Uterus (tissue), 4 donors: ENCODE measurements around the gene LPAR1. TPM values are rescaled to one million over a fixed set of nuclear protein-coding genes. Genes with fewer than 3 reads are reported as not detected.

Experiments used
- DNase-seq, 2 donors: peaks; one replicate each; pipeline ENCODE4 v3.0.0-alpha.2; 2019 to 2020
- H3K27ac ChIP-seq, 2 donors: fragments of 200-600 bp; sonication (generic); 1 replicate in 1 of 2; 2 replicates in 1 of 2; pipeline ENCODE4 v1.5.1; 2016 to 2018
- H3K27me3 ChIP-seq, 2 donors: fragments of 200-600 bp; sonication (generic); one replicate each; pipeline ENCODE4 v1.5.1; 2018 to 2019; ENCODE audit warnings: control low read depth in 1 of 2
- H3K36me3 ChIP-seq, 2 donors: fragments of 200-600 bp; sonication (generic); one replicate each; pipeline ENCODE4 v1.5.1; 2019; ENCODE audit warnings: control low read depth in 1 of 2
- H3K4me1 ChIP-seq, 2 donors: fragments of 200-600 bp; sonication (generic); one replicate each; pipeline ENCODE4 v1.5.1; 2018 to 2019; ENCODE audit warnings: control low read depth in 1 of 2
- H3K4me3 ChIP-seq, 2 donors: fragments of 200-600 bp; sonication (generic); 1 replicate in 1 of 2; 2 replicates in 1 of 2; pipeline ENCODE4 v1.5.1; 2018 to 2019; ENCODE audit warnings: mild to moderate bottlenecking in 1 of 2
- H3K9me3 ChIP-seq, 2 donors: fragments of 200-600 bp; sonication (generic); one replicate each; pipeline ENCODE4 v1.5.1; 2019; ENCODE audit warnings: control low read depth in 1 of 2
- POLR2A ChIP-seq, 2 donors: fragments of 450-650 bp; IDR thresholded peaks; one replicate each; pipeline ENCODE4 v1.6.1; 2016; ENCODE audit warnings: antibody characterized with exemption in 2 of 2, mild to moderate bottlenecking in 1 of 2, moderate library complexity in 1 of 2
- intact Hi-C: fragments of 100-400 bp; cut with DNase I; formaldehyde crosslinking; loops from one replicate; pipeline ENCODE4 v1.15.1; 2023; ENCODE audit warnings: low total_unique reads
- total RNA-seq, 4 donors: library from RNA; depleted of rRNA in 3 of 4; stranded (reverse); fragments of >200 nt in 3 of 4; gene quantifications; one replicate each; pipeline versions ENCODE4 v1.1.0 to v1.2.4, GENCODE V29; 2014 to 2023
- TF ChIP-seq, protein P1 (sequence below), 4 experiments: fragments of 200-600 bp in 2 of 4; fragments of 450-650 bp in 2 of 4; sonication (generic) in 2 of 4; IDR thresholded peaks; one replicate each; pipeline ENCODE4 v1.5.1; 2016 to 2019; ENCODE audit warnings: antibody characterized with exemption in 4 of 4, mild to moderate bottlenecking in 2 of 4, moderate library complexity in 1 of 4
- donor health status: DM: yes; HTN: yes; CAD: no.

The LPAR1 gene
- total RNA-seq, 4 donors from 2014 or later: 12.3 to 68.0 (median 51.0) TPM

DNA sequence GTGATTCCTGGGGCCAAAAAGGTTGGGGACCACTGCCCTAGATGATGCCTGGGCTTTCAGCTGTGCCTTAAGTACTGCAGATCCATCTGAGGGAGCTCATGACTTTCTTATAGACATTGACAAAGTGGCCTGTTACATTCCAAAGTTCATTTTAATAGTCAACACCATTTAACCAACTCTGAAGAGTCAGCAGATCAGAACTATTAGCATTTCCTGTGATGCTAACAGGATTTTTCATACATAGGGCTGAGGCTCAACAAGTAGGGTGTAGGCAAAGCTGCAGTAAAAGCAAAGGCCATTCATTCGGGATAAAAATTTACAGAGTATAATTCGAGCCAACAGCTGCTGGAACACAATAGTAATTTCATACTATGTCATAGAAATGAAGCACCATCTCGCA is 105.4 kb downstream of the LPAR1 start:
- H3K36me3 ChIP-seq: no peaks in the 10 kb centered on the region
- TF ChIP-seq, protein P1, sequence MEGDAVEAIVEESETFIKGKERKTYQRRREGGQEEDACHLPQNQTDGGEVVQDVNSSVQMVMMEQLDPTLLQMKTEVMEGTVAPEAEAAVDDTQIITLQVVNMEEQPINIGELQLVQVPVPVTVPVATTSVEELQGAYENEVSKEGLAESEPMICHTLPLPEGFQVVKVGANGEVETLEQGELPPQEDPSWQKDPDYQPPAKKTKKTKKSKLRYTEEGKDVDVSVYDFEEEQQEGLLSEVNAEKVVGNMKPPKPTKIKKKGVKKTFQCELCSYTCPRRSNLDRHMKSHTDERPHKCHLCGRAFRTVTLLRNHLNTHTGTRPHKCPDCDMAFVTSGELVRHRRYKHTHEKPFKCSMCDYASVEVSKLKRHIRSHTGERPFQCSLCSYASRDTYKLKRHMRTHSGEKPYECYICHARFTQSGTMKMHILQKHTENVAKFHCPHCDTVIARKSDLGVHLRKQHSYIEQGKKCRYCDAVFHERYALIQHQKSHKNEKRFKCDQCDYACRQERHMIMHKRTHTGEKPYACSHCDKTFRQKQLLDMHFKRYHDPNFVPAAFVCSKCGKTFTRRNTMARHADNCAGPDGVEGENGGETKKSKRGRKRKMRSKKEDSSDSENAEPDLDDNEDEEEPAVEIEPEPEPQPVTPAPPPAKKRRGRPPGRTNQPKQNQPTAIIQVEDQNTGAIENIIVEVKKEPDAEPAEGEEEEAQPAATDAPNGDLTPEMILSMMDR (IDR thresholded peaks at IDR 0.05): no peak
- TF ChIP-seq POLR2A (IDR thresholded peaks at IDR 0.05): no peak
- no peak overlapping the region for H3K27ac ChIP-seq
- H3K27me3 ChIP-seq: no peaks in the 10 kb centered on the region
- intact Hi-C loops: no loop called here
- H3K9me3 ChIP-seq: no peaks in the 10 kb centered on the region
- H3K4me3 ChIP-seq: no peak overlapping the region
- H3K4me1 ChIP-seq: no peaks in the 10 kb centered on the region
- DNase-seq: no peak

DNA sequence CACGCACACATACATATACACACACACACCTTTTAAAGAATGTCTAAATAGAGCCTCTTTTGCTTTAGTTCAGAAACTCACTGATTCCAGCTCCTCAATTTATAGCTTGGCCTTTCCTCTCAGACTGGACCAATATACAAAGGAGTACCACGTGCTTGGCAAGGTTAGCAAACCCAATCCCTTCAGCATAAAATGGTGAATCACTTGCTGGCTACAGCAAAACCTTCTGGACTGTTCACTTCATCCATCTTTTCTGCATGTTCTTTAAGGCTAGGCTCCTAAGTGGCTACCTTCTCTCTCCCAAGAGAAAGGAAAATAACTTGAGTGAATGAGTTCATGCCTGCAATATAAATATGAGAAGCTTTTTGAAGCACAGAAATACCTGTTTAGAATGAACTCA is 109.7 kb downstream of the LPAR1 start:
- no peaks in the 10 kb centered on the region for H3K4me1 ChIP-seq
- TF ChIP-seq, protein P1 (IDR thresholded peaks at IDR 0.05): no peak
- no peak for TF ChIP-seq POLR2A (IDR thresholded peaks at IDR 0.05)
- H3K36me3 ChIP-seq: no peaks in the 10 kb centered on the region
- H3K9me3 ChIP-seq: no peaks in the 10 kb centered on the region
- H3K27ac ChIP-seq: no peak overlapping the region
- no peak overlapping the region for H3K4me3 ChIP-seq
- intact Hi-C loops: no loop called here
- H3K27me3 ChIP-seq: no peaks in the 10 kb centered on the region
- DNase-seq: no peak

DNA sequence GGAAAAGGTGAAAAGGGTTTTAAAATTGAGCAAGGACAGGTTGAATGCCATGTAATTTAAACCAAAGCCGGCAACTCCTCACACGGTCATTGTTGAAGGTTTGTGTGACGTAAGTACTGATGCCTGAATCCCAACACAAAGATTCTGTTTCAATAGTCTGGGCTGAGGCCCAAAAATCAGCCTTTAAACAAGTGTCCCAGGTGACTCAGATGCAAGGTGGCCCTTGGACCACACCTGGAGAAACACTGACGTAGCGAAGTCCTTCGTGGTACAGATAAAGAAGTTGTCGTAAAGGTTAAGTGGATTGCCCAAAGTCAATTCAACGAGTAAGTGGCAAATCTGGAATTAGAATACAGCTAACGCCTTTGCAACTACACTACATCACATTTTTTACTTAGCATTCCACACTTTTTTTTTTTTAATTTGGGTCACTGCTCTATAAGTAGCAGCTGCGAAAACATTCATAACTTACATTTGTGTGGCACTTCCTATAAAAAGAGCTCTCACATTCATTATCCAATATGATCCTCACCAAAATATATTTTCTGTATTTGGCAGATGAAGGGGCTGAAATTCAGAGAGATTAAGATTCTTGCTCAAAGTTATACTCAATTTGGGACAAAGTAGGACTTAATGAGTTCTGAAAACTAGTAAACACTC is 111.3 kb downstream of the LPAR1 start:
- intact Hi-C loops: no loop called here
- Histone ChIP-seq H3K4me3 (no peak overlapping the region), H3K4me1 (no peaks in the 10 kb centered on the region), H3K27me3 (no peaks in the 10 kb centered on the region), H3K36me3 (no peaks in the 10 kb centered on the region), H3K9me3 (no peaks in the 10 kb centered on the region), H3K27ac (no peak overlapping the region)
- DNase-seq: no peak
- no peak for TF ChIP-seq POLR2A (IDR thresholded peaks at IDR 0.05)
- TF ChIP-seq, protein P1 (IDR thresholded peaks at IDR 0.05): no peak

DNA sequence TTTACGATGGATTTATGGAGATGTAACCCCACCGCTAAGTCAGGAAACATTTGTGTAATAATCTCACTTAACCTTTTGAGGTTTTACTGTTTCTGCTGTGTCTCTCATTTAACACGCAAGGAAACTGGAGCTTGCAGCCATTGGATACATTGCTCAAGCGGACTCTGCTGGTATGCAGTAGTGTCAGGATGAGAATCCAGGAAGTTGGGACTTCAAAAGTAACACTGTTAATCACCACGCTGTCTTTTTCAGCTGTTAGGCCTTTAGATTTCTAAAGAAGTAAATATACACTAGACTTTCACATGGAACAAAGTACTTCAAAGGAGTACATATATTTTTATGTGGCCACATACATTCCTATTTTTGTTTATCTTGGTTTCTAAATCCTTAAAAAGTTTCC is 114.7 kb downstream of the LPAR1 start:
- Histone ChIP-seq H3K27ac (no peak overlapping the region), H3K9me3 (no peaks in the 10 kb centered on the region), H3K4me1 (no peaks in the 10 kb centered on the region), H3K4me3 (no peak overlapping the region), H3K27me3 (no peaks in the 10 kb centered on the region), H3K36me3 (no peaks in the 10 kb centered on the region)
- no peak for DNase-seq
- TF ChIP-seq, protein P1 (IDR thresholded peaks at IDR 0.05): no peak
- TF ChIP-seq POLR2A (IDR thresholded peaks at IDR 0.05): no peak
- intact Hi-C loops: no loop called here

DNA sequence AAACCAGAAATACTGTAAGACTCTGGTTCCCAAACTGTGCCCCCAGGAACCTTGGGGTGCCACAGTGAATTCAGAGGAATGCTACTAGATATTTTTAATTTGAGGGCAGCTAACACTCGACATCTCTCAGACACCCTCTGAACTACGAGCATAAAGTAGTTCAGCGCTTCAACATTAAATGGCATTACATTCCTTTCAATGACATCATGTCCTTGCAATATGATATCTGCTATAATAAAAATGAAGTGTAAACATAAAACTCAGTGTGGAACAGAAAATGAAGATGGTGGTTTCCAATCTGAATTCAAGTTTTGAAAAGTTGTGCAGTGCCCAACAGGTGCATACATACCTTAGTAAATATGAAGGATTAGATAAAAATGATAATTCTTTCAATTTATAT is 116.1 kb downstream of the LPAR1 start:
- no peak overlapping the region for H3K27ac ChIP-seq

More for the DNA sequence above, 116.1 kb downstream of the LPAR1 start:
- intact Hi-C loops: no loop called here
- Histone ChIP-seq H3K36me3 (no peaks in the 10 kb centered on the region), H3K4me1 (no peaks in the 10 kb centered on the region), H3K27me3 (no peaks in the 10 kb centered on the region), H3K4me3 (no peak overlapping the region), H3K9me3 (no peaks in the 10 kb centered on the region)
- TF ChIP-seq, protein P1 (IDR thresholded peaks at IDR 0.05): no peak
- no peak for DNase-seq
